ENCODE data around the gene MTERF1. TPM values are rescaled to one million over a fixed set of nuclear protein-coding genes. Genes with fewer than 3 reads are reported as not detected.

Gene MTERF1
- total and polyA plus RNA-seq, 11 donors, result 5.5 to 11.6 (median 7.3) TPM

- no peak for TF ChIP-seq POLR2A (IDR thresholded peaks at IDR 0.05)
- TF ChIP-seq CTCF (IDR thresholded peaks at IDR 0.05), result no peak
- Histone ChIP-seq H3K27me3 (no peaks in the 10 kb centered on the region), H3K4me1 (peaks cover 0 to 6% (median 0%) of the 10 kb centered on the region in 12 donors), H3K36me3 (peaks cover 0 to 39% (median 29%) of the 10 kb centered on the region in 9 donors), H3K27ac (no peak overlapping the region), H3K4me3 (no peak overlapping the region), H3K9me3 (no peaks in the 10 kb centered on the region)
- intact Hi-C loops (cut with DNase I), result loop anchor here in 4 of 10 donors (5.0 to 10.0 kb wide), 2 partner anchors 41 to 788 kb away; no protein-coding TSS in a partner anchor
- DNase-seq (no peak), ATAC-seq (no peak)
Observed at GRCh38 chr7:91872928-91873327, 7.6 kb downstream of the MTERF1 start.

GRCh38 chr7:91872069-91872468 is 8.4 kb downstream of the MTERF1 start:
- Histone ChIP-seq H3K4me3 (no peak overlapping the region), H3K27ac (no peak overlapping the region), H3K36me3 (peaks cover 0 to 39% (median 20%) of the 10 kb centered on the region in 9 donors), H3K9me3 (no peaks in the 10 kb centered on the region), H3K4me1 (peaks cover 0 to 5% (median 0%) of the 10 kb centered on the region in 12 donors), H3K27me3 (no peaks in the 10 kb centered on the region)
- ATAC-seq, result no peak
- TF ChIP-seq CTCF (IDR thresholded peaks at IDR 0.05) (no peak), POLR2A (IDR thresholded peaks at IDR 0.05) (no peak)
- no peak for DNase-seq
- intact Hi-C loops (cut with DNase I), result loop anchor here in 4 of 10 donors (5.0 to 10.0 kb wide), 2 partner anchors 40 to 787 kb away; no protein-coding TSS in a partner anchor

GRCh38 chr7:91869661-91870060 is 10.8 kb downstream of the MTERF1 start:
- Histone ChIP-seq H3K4me1 (peaks cover 0 to 10% (median 1%) of the 10 kb centered on the region in 12 donors), H3K4me3 (no peak overlapping the region), H3K36me3 (peaks cover 0 to 22% (median 16%) of the 10 kb centered on the region in 9 donors), H3K27ac (no peak overlapping the region), H3K9me3 (no peaks in the 10 kb centered on the region), H3K27me3 (no peaks in the 10 kb centered on the region)
- DNase-seq, result no peak
- intact Hi-C loops (cut with DNase I), result loop anchor here in 4 of 10 donors (5.0 to 10.0 kb wide), 2 partner anchors 37 to 785 kb away; no protein-coding TSS in a partner anchor
- TF ChIP-seq POLR2A (IDR thresholded peaks at IDR 0.05), result no peak
- no peak for TF ChIP-seq CTCF (IDR thresholded peaks at IDR 0.05)
- WGBS, 4 donors, result 79 to 83% (median 82%) methylated on average over 1 of the region's 1 CpG
- ATAC-seq, result no peak

- DNase-seq (no peak), ATAC-seq (no peak)
- no peak for TF ChIP-seq POLR2A (IDR thresholded peaks at IDR 0.05)
- TF ChIP-seq CTCF (IDR thresholded peaks at IDR 0.05), result no peak
- H3K36me3 ChIP-seq, result peaks cover 0 to 2% (median 0%) of the 10 kb centered on the region in 9 donors
- no peaks in the 10 kb centered on the region for H3K27me3 ChIP-seq
- H3K9me3 ChIP-seq, result no peaks in the 10 kb centered on the region
- WGBS, 4 donors, result 22 to 33% (median 30%) methylated on average over 2 of the region's 2 CpGs
- peaks cover 0 to 10% (median 1%) of the 10 kb centered on the region in 12 donors for H3K4me1 ChIP-seq
- H3K27ac ChIP-seq, result no peak overlapping the region
- no peak overlapping the region for H3K4me3 ChIP-seq
- intact Hi-C loops (cut with DNase I), result no loop called here
Observed at GRCh38 chr7:91866599-91867148, 13.8 kb downstream of the MTERF1 start.

Data from heart left ventricle (tissue), 16 donors.